Astrocyte of the spinal cord (primary cell): ENCODE results near the gene ARSK.

Experiments used
- DNase-seq: peaks from one replicate; pipeline ENCODE4 v3.0.0; 2011; ENCODE audit warnings: low read depth, low spot score
- H3K4me3 ChIP-seq: 2 replicates; pipeline ENCODE4 v1.5.1; 2011; ENCODE audit warnings: low read depth, mild to moderate bottlenecking, low read length, moderate library complexity
- in situ Hi-C: cut with HindIII; loops from 2 replicates; pipeline ENCODE4 v1.10.0; 2017; ENCODE audit warnings: low sequenced_read_pairs
- TF ChIP-seq, protein P1 (sequence below): IDR thresholded peaks from 2 replicates; pipeline ENCODE4 v1.5.1; 2012; ENCODE audit warnings: low read depth, mild to moderate bottlenecking, low read length, inconsistent platforms

The ARSK gene

DNA sequence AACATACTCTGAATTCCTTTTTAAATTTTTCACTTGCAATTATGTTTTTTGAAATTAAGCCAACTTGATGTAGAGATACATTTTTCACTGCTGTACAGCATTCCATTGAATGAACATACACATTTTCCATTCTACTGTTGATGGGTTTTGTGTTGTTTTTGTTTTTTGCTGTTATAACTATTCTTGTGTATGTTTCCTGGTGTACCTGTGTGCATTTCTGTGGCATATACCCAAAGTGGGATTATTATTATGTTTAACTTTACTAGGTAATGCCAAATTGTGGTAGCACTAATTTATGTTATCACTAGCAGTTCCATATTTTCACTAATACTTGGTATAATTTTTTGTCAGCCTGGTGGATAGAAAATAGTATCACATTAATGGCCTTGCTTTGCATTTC is 94.4 kb downstream of the ARSK start:
- TF ChIP-seq, protein P1, sequence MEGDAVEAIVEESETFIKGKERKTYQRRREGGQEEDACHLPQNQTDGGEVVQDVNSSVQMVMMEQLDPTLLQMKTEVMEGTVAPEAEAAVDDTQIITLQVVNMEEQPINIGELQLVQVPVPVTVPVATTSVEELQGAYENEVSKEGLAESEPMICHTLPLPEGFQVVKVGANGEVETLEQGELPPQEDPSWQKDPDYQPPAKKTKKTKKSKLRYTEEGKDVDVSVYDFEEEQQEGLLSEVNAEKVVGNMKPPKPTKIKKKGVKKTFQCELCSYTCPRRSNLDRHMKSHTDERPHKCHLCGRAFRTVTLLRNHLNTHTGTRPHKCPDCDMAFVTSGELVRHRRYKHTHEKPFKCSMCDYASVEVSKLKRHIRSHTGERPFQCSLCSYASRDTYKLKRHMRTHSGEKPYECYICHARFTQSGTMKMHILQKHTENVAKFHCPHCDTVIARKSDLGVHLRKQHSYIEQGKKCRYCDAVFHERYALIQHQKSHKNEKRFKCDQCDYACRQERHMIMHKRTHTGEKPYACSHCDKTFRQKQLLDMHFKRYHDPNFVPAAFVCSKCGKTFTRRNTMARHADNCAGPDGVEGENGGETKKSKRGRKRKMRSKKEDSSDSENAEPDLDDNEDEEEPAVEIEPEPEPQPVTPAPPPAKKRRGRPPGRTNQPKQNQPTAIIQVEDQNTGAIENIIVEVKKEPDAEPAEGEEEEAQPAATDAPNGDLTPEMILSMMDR: no peak
- in situ Hi-C loops: no loop called here
- no peak overlapping the region for H3K4me3 ChIP-seq
- DNase-seq: no peak

DNA sequence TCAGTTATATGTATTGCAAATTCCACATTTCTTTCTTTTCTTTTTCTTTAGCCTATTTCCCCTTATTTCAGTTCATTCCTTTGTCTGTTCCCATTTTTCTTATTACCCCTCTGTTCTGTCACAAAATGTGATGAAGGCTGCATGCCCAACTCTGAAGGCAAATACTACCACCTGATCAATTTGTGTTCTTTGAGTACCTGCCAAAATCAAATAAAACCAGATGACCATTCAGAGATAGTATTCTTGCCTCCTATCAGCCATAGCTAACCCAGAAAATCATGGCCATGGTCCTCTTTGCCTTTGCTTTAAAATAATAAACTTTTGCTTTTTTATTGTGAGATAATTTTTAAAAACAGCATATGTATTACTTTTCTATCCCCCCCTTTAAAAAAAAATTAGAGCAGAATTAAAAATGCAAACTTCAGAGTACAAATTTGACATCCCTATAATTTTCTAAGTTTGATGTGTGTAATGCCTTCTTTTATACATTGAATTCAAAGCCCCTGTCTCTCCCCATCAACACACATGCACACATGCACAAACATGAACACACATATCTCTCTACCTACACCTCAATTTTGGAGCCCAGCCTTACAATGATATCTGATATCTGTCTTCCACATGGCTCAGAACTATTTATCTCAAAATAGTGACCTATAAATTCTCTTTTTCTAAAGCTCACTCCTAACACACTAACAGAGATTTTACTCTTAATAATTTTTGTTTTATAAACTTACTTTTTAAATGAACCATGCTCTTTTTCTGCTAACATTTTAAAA is 95.1 kb downstream of the ARSK start:
- no peak overlapping the region for H3K4me3 ChIP-seq
- in situ Hi-C loops: loop anchor here (25.0 kb wide), 2 partner anchors 187 to 687 kb away; no protein-coding TSS in a partner anchor
- TF ChIP-seq, protein P1: no peak
- DNase-seq: no peak

DNA sequence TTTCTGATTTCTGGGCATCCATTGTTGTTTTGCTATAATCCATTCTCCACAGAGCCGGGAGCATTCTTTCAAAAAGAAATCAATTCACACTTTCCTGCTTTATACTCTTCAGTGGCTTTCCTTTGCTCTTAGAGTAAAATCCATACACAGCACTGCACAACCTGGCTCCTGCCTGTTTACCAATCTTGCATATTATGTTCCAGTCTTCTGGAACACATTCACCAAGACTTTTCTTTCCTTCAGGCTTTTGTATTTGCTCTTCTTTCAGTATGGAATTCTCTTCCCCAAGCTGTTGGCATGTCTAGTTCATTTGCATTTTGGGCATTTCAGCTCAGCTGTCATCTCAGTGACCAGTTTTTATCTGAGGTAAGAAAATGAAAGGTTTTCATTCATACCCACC is 97.9 kb downstream of the ARSK start:
- in situ Hi-C loops: loop anchor here (25.0 kb wide), 2 partner anchors 184 to 684 kb away; no protein-coding TSS in a partner anchor
- no peak for DNase-seq
- no peak overlapping the region for H3K4me3 ChIP-seq
- TF ChIP-seq, protein P1: no peak

DNA sequence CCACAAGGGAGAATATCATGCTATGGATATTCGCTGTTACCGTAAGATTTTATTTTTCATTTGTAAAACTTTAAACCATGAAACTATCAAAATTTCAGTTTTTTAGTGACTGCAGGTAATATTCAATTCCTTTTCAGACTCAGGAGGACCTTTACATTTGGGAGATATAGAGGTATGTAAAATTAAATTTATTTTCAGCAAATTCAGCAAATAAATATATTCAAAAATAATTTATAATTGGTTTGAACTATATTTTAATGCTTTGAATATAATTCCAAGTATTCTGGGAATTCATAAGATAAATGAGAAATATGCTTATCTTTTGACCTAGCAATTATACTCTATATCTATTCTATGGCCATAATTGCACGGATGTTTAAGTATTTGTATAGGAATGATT is 99.3 kb downstream of the ARSK start:
- no peak overlapping the region for H3K4me3 ChIP-seq
- no peak for DNase-seq
- in situ Hi-C loops: loop anchor here (25.0 kb wide), 2 partner anchors 183 to 683 kb away; no protein-coding TSS in a partner anchor
- TF ChIP-seq, protein P1: no peak
